GM18505 (cell line): ENCODE results near the gene SLC25A10.
"Not testable (repeated sequence)": the region's sequence is repeated elsewhere in the genome, so short reads cannot be mapped to it uniquely, and the experiment has no call there.

Source experiments
- ATAC-seq: cut with Tn5 transposase; IDR thresholded peaks from one replicate; pipeline ENCODE4 v1.9.1; 2021; ENCODE audit not compliant: unreplicated experiment
- POLR2A ChIP-seq: IDR thresholded peaks from 4 replicates; pipeline ENCODE4 v1.6.1; 2011; ENCODE audit warnings: borderline replicate concordance; ENCODE audit not compliant: insufficient read depth, insufficient read length; ENCODE audit errors: extremely low read depth

The SLC25A10 gene

DNA sequence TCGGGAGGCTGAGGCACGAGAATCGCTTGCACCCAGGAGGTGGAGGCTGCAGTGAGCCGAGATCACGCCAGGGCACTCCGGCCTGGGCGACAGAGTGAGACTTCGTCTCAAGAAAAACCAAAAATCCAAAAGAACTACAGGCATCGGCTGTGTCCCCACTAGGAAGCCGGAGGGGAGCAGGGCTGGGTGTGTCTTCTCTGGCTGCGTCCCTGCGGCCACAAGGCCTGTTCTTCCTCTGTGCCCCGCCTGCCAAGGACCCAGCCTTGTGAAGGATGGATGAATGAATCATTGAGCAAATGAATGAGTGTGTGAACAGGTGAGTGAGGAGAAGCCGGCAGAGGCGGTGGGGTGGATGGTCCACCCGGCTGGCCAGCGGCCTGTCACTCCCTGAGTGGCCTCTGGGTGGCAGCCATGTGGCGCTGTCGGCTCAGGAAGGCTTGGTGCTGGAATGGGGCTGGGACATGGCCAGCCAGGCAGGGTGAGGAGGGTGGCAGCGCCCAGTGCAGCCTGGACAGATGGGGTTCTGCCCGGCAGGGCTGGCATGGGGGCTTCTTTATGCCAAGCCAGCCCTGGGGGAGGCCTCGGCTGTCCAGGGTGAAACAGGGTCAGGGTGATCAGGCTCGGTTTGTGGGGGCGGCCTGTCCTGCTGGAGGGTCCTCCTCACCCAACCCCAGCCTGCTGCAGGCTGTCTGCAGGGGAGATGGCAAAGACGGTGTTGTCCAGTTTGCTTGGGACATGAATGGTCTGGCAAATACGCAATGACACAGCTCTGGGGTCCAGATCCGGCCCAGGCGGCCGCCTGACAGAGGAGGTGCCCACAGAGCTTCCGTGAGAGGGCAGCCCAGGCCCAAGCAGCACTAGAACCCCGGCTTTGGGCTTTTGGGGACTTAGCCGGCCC is 21.7 kb downstream of the SLC25A10 start:
- no peak for ATAC-seq
- no peak for TF ChIP-seq POLR2A

GRCh38 chr17:81734405-81735263 is 22.6 kb downstream of the SLC25A10 start:
- TF ChIP-seq POLR2A, result no peak
- no peak for ATAC-seq

- no peak for ATAC-seq
- TF ChIP-seq POLR2A, result no peak
Observed at GRCh38 chr17:81735264-81736102, 23.4 kb downstream of the SLC25A10 start.

- no peak for ATAC-seq
- no peak for TF ChIP-seq POLR2A
Observed at GRCh38 chr17:81737947-81738800, 26.1 kb downstream of the SLC25A10 start.

- ATAC-seq, result no peak
- no peak for TF ChIP-seq POLR2A
Observed at GRCh38 chr17:81738801-81739393, 26.8 kb downstream of the SLC25A10 start.

- not testable (repeated sequence) for ATAC-seq
Observed at GRCh38 chr17:81739593-81739992, 27.5 kb downstream of the SLC25A10 start.

- ATAC-seq, result no peak
- no peak for TF ChIP-seq POLR2A
Observed at GRCh38 chr17:81740395-81740961, 28.4 kb downstream of the SLC25A10 start.

DNA sequence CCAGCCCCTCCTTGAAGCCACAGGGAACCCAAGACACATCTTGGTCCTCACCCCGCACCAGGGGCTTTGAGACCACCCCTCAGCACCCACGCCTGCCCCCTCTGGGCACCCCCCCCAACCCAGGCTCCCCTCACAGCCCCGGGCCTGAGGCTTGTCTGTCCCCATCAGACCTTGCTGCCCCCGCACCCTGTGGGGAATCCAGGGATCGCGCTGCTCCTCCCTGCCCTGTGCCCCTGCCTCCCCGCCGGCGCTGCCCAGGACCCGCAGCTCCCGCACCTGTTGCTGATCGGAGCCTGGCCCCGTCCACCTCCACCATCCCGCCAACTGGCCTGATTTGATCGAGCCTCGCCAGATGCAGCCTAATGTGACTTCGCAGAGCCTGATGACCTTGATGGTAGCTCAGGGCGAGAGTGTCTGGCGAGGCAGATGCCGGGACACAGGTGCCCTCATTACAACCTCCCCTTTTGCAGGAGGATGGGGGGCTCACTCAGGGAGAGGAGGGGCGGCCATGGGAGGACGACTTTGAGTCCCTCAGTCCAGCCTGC is 29.0 kb downstream of the SLC25A10 start:
- no peak for TF ChIP-seq POLR2A
- ATAC-seq, result no peak

DNA sequence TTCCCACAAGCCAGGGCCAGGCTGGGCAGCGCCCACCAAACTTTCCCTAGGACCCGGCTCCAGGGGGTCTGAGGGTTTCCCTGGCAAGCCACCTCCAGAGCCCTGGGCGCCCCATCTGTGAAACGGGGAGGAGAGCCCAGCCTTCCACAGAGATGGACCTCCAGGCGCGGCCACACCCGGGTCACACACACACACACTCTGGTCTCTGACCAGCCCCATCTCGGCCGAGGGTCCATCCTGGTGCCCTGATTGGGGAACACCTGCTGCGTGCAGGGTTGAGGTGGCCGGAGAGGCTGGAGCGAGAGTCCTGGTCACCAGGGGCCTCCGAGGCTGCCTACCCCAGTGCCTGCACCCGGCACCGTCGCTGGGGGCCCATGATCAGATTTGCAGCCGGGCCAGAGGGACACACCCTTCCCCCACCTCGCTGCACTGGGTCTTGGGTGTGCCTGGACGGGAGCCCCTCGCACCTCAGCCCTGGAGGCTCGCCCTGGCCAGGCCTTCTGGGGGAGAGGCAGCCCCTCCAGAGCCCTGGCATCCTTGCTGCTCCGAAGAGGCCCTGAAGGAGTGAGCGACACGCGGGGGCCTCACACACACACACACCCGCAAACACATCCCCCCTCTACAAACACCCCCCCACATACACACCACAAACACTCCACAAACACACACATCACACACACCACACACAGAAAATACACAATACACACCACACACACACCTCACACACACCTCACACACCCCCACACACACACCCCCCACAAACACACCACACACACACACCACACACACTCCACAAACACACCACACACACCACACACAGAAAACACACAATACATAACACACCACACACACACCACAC is 29.7 kb downstream of the SLC25A10 start:
- TF ChIP-seq POLR2A, result no peak
- ATAC-seq, result no peak
